Ishikawa (cell line): Measurements from ENCODE around the gene KRTAP4-6.

Experiments
- CEBPB ChIP-seq: IDR thresholded peaks from 2 replicates; pipeline ENCODE4 v1.6.1; 2012
- CREB1 ChIP-seq: IDR thresholded peaks from 2 replicates; pipeline ENCODE4 v1.6.1; 2012; ENCODE audit warnings: low read depth
- FOXM1 ChIP-seq: IDR thresholded peaks from 2 replicates; pipeline ENCODE4 v1.6.1; 2012; ENCODE audit warnings: low read depth, borderline replicate concordance
- RAD21 ChIP-seq: IDR thresholded peaks from 2 replicates; pipeline ENCODE4 v1.6.1; 2012; ENCODE audit warnings: low read depth
- TAF1 ChIP-seq: IDR thresholded peaks from 2 replicates; pipeline ENCODE4 v1.6.1; 2012; ENCODE audit warnings: low read depth, mild to moderate bottlenecking
- TEAD4 ChIP-seq: IDR thresholded peaks from 2 replicates; pipeline ENCODE4 v1.6.1; 2012
- USF1 ChIP-seq: IDR thresholded peaks from 2 replicates; pipeline ENCODE4 v1.6.1; 2012
- YY1 ChIP-seq: IDR thresholded peaks from 2 replicates; pipeline ENCODE4 v1.6.1; 2012; ENCODE audit warnings: low read depth
- TF ChIP-seq, protein P1 (sequence below): IDR thresholded peaks from 2 replicates; pipeline ENCODE4 v1.6.1; 2012; ENCODE audit warnings: low read depth, mild to moderate bottlenecking

DNA sequence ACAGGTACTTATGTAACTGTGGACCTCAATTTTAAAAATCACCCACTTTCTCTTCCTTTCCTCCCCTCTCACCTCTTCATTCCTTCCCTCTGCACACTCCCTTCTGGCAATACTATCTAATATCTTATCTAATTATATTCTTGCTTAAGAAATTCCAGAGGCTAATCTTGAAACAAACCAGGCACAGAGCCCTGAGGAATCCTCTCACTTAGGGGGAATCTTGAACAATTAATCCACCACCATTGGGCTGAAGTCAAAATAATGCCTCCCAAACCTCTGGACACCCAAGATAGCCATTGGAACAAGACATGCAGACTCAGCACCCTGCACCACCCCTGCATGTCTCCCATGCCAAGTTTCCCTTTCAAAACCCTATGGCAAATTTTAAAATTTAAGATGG lies 1.0 kb upstream of the KRTAP4-6 start:
- no peak for TF ChIP-seq TAF1
- TF ChIP-seq RAD21, result no peak
- TF ChIP-seq, protein P1, sequence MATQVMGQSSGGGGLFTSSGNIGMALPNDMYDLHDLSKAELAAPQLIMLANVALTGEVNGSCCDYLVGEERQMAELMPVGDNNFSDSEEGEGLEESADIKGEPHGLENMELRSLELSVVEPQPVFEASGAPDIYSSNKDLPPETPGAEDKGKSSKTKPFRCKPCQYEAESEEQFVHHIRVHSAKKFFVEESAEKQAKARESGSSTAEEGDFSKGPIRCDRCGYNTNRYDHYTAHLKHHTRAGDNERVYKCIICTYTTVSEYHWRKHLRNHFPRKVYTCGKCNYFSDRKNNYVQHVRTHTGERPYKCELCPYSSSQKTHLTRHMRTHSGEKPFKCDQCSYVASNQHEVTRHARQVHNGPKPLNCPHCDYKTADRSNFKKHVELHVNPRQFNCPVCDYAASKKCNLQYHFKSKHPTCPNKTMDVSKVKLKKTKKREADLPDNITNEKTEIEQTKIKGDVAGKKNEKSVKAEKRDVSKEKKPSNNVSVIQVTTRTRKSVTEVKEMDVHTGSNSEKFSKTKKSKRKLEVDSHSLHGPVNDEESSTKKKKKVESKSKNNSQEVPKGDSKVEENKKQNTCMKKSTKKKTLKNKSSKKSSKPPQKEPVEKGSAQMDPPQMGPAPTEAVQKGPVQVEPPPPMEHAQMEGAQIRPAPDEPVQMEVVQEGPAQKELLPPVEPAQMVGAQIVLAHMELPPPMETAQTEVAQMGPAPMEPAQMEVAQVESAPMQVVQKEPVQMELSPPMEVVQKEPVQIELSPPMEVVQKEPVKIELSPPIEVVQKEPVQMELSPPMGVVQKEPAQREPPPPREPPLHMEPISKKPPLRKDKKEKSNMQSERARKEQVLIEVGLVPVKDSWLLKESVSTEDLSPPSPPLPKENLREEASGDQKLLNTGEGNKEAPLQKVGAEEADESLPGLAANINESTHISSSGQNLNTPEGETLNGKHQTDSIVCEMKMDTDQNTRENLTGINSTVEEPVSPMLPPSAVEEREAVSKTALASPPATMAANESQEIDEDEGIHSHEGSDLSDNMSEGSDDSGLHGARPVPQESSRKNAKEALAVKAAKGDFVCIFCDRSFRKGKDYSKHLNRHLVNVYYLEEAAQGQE, result no peak
- no peak for TF ChIP-seq TEAD4
- no peak for TF ChIP-seq FOXM1
- no peak for TF ChIP-seq CREB1
- no peak for TF ChIP-seq USF1
- no peak for TF ChIP-seq CEBPB
- no peak for TF ChIP-seq YY1
